ENCODE measurements around the gene ZNF135. TPM values are rescaled to one million over a fixed set of nuclear protein-coding genes. Genes with fewer than 3 reads are reported as not detected.

ZNF135 gene
- total RNA-seq, 1 donor from 2014 or later: 3.6 TPM

DNA sequence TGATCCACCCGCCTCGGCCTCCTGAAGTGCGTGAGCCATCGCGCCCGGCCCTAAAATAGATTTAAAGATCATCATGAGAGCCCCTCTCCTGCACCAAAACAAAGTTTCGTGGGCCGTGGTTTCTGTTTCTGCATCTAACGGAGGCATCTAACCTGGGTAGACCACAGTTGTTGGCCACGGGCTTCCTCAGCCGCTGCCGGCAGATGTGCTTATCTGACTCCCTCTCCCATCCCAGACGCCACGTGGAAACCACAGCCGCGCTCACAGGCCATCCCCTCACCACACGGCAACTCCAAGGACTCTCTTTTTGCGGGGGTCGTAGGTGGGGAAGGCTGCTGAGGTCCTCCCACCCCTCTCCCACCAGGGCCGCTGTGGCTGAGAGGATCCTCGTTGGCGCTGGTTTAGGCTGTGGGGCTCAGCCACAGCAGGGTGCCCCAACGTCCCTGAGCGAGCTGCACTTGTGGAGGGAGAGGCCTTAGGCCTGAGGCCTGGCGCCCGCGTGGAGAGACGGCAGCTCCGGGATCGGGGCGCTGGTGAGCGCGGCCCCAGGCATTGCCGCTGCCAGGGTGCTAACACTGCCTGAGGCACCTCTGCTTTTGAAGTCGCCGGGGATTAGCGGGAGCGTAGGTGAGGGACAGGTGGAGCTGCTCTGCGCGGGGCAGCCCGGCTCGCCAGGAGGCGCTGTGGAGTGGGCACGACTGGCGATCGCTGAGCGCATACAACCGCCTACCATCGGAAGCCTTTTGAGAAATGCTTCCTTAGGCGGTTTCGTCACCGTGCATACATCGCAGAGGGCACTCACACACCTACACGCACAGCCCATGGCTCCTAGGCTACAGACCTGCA, 16.4 kb upstream of the ZNF135 start:
- no peaks in the 10 kb centered on the region for H3K27me3 ChIP-seq (ENCODE audit: low read depth)
- no peak overlapping the region for H3K4me3 ChIP-seq
- H3K36me3 ChIP-seq: no peaks in the 10 kb centered on the region
- TF ChIP-seq, protein P1, sequence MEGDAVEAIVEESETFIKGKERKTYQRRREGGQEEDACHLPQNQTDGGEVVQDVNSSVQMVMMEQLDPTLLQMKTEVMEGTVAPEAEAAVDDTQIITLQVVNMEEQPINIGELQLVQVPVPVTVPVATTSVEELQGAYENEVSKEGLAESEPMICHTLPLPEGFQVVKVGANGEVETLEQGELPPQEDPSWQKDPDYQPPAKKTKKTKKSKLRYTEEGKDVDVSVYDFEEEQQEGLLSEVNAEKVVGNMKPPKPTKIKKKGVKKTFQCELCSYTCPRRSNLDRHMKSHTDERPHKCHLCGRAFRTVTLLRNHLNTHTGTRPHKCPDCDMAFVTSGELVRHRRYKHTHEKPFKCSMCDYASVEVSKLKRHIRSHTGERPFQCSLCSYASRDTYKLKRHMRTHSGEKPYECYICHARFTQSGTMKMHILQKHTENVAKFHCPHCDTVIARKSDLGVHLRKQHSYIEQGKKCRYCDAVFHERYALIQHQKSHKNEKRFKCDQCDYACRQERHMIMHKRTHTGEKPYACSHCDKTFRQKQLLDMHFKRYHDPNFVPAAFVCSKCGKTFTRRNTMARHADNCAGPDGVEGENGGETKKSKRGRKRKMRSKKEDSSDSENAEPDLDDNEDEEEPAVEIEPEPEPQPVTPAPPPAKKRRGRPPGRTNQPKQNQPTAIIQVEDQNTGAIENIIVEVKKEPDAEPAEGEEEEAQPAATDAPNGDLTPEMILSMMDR (IDR thresholded peaks at IDR 0.05): peak; percentile 7
- H3K4me1 ChIP-seq: no peaks in the 10 kb centered on the region
- H3K9me3 ChIP-seq: peaks cover 72% of the 10 kb centered on the region
- intact Hi-C loops (cut with DNase I): no loop called here
- DNase-seq (no peak), ATAC-seq (no peak)
- no peak overlapping the region for H3K27ac ChIP-seq

DNA sequence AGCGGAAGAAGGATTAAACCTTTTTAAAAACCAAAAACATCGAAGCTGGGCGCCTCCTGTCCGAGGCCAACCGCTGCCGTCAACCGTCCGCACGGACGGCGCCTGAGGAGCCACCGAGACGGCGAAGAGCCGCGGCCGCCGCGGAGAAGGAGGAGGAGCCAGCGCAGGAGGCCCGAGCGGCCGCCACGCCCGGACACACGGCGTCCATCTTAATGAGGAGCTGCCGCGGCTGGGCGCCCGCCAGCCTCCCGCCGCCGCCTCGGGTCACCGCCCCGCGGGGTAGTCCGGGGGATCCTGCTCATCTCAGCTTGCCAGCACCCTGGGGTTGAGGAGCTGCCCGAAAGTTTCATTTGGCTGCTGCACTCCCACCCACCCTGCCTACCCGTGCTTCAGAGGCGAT, 14.7 kb upstream of the ZNF135 start:
- H3K27me3 ChIP-seq (ENCODE audit: low read depth): no peaks in the 10 kb centered on the region
- no peak overlapping the region for H3K4me3 ChIP-seq
- peaks cover 76% of the 10 kb centered on the region for H3K9me3 ChIP-seq
- no peaks in the 10 kb centered on the region for H3K36me3 ChIP-seq
- no peaks in the 10 kb centered on the region for H3K4me1 ChIP-seq
- intact Hi-C loops (cut with DNase I): no loop called here
- TF ChIP-seq, protein P1 (IDR thresholded peaks at IDR 0.05): no peak
- no peak overlapping the region for H3K27ac ChIP-seq
- no peak for DNase-seq
- ATAC-seq: no peak

GRCh38 chr19:58044886-58045285, 14.2 kb upstream of the ZNF135 start:
- ATAC-seq (no peak), DNase-seq (no peak)
- Histone ChIP-seq H3K9me3 (peaks cover 75% of the 10 kb centered on the region), H3K4me1 (no peaks in the 10 kb centered on the region), H3K27ac (no peak overlapping the region), H3K36me3 (no peaks in the 10 kb centered on the region), H3K4me3 (no peak overlapping the region), H3K27me3 (ENCODE audit: low read depth) (no peaks in the 10 kb centered on the region)
- TF ChIP-seq, protein P1 (IDR thresholded peaks at IDR 0.05): no peak
- intact Hi-C loops (cut with DNase I): no loop called here

GRCh38 chr19:58045411-58046050, 13.6 kb upstream of the ZNF135 start:
- no peak for DNase-seq
- H3K4me3 ChIP-seq: no peak overlapping the region
- H3K4me1 ChIP-seq: no peaks in the 10 kb centered on the region
- no peaks in the 10 kb centered on the region for H3K36me3 ChIP-seq
- ATAC-seq: no peak
- no peak overlapping the region for H3K27ac ChIP-seq
- intact Hi-C loops (cut with DNase I): no loop called here
- H3K27me3 ChIP-seq (ENCODE audit: low read depth): no peaks in the 10 kb centered on the region
- TF ChIP-seq, protein P1 (IDR thresholded peaks at IDR 0.05): no peak
- peaks cover 69% of the 10 kb centered on the region for H3K9me3 ChIP-seq

DNA sequence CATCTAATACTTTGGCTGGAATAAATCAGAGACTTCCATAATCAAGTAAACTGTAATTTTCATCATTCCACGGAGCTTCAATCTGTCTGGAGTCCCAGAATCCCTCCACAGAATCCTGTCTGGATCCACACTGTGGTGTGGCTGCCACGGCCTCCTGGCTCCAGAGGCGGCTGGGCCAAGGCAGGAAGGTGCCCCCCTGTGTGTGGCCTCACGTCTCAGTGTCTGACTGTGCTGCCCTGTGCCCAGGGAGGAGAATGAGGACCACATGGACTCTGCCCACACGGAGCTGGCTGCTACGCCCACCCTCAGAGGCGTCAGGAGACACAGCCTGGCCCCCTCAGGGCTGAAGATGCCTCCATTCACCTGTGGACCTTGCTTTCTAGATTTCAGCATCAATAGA, 12.2 kb upstream of the ZNF135 start:
- peaks cover 60% of the 10 kb centered on the region for H3K9me3 ChIP-seq

More for the DNA sequence above, 12.2 kb upstream of the ZNF135 start:
- Histone ChIP-seq H3K36me3 (no peaks in the 10 kb centered on the region), H3K27me3 (ENCODE audit: low read depth) (no peaks in the 10 kb centered on the region), H3K4me3 (no peak overlapping the region), H3K27ac (no peak overlapping the region), H3K4me1 (no peaks in the 10 kb centered on the region)
- DNase-seq (no peak), ATAC-seq (no peak)
- intact Hi-C loops (cut with DNase I): no loop called here
- TF ChIP-seq, protein P1 (IDR thresholded peaks at IDR 0.05): no peak
